Measurements from ENCODE around the gene ZNF202.
"Not testable (repeated sequence)": the region's sequence is repeated elsewhere in the genome, so short reads cannot be mapped to it uniquely, and the experiment has no call there.

Gene ZNF202

DNA sequence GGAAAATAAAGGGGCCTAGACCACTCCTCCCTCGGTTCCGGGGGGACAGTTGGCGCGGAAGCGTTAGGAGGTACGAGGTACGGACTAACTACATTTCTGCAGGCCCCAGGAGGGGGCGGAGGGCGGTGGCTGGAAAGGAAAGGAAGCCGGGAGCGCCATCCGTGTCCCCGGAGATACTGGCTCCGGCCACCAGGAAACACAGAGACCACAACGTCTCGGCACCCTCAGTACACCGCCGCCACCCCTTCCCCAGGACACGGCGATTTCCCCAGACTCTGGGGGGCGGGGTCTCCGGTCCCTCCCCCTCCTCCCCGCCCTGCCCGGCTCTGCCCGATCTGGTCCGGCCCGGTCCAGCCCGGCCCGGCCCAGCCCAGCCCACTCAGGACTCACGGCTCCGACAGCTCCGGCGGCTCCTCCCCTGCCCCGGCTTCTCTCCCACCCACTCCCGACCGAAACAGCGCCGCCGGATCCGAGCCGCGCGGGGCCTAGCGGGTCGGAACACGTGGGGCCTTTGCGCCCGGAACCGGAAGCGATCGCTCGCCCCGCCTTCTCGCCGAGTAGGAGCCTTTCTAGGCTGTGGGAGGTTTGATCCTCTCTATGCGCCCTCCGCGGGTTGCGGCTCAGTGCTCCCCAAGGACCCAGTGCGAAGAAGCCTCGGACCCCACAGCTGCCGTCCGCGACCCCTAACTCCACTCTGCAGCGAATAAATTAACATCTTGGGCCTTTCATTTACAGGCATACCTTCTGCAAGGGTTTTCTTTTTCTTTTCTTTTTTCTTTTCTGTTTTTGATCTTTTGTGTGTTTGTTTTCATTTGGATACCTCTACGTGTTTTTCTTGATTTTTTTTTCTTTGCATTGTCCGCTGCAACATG, at the start of gene ZNF202:
ZNF202 (minus strand) TSS at position 502 of the 872 bp plus-strand sequence. CDS start 10,772 bp downstream, outside the sequence.
- DNase-seq = peak; percentile 44

DNA sequence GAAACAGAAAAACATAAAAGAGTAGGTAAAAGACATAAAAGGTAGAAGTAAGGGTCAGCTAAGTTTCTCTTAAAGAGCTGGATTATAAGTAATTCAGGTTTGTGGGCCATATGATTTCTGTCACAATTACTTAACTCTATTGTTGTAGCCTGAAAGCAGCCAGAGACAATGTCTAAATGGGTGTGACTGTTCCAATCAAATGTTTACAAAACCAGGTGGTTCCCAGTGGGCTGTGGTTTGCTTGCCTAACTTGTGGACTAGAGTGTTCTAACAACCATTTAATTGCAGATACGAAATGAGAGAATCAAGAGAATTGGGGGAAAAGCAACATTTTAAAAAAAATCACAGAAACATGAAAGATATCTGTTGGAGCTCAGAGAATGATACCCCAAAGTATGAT, 42.1 kb upstream of the ZNF202 start:
- DNase-seq = no peak

DNA sequence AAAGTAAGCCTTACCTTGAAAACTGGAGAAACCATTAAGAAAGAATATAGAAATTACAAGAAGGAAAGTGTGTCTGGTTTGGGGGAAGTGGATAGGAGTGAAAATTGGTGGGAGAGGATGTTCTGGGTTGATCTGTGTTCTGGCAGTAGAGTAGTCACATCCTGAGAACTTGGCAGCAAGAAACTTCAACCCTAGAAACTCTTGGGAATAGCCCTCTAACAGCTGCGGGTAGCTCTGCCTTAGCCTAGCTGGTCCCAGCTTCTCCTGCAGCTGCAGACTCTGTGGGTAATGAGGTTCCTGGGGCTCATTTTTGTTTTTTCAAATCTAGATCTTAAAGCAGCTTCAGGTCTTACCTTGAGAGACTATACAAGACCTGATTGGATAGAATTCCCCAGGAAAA, 37.1 kb upstream of the ZNF202 start:
- no peak for DNase-seq

DNA sequence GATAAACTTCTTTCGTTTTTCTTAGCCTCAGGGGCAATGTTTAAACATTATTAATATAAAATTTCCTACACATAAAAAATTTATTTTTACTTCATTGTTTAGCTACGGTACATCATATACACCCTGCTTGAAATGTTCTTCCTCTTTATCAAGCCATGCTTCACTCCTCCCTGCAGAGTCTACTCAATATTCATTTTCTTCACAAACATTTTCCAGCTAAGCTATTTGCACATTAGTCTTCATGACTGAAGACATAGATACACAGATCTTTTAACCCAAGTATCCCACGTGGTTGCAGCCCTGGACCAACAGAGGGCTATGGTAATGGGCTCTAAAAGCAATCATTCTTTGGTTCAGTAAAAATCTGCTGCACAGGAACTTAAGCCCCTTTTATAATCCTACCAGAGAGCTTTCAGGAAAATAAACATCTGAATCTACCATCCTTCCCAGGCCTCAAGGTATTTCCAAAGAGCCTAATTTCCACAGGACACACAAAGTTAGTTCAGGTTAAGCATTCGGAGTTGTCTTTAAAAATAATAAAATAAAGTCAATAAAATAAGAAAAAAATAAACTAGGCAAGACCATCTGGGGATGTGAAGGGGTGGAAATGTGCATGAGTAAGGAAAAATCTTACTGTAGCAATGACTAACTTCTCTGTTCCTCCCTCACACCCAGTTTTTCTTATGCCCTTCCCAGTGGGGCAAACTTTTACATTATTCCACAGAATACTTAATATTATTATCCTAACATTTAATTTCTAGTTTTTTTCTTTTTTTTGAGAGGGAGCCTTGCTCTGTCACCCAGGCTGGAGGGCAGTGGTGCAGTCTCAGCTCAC, 34.5 kb upstream of the ZNF202 start:
- no peak for DNase-seq

DNA sequence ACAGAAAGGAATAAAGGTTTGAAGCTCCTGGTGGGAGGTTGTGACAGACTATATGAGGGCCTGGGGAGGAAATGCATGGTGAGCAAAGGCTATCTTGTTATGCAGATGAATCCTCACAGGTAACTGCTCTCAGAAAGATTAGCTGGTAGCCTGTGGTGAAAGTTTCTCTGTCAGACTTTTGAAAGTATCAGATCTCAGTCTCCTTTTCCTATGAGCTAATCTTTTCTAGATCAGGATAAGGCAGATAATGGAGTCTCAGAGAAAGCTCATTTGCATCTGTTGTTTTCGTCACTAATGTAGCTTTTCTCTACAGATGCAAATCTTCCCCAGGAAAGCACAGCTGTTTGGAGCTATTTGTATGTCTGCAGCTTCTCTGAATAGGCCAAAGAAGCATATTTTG, 33.8 kb upstream of the ZNF202 start:
- no peak for DNase-seq

DNA sequence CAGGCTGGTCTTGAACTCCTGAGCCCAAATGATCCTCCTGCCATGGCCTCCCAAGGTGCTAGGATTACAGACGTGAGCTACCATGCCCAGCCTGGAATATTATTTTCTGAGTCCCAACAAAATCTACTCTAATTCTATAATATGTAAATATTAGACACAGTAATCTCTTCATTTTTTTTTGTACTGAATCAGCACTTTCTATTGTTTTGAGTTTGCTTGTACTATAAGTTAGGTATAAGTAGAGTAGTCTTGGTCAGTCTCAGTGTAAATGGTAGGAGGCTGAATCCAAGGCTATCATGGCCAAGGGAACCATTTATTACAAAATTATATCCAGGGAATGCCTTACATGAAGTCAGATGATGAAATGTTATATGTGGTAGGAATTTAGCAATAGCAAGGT, 32.5 kb upstream of the ZNF202 start:
- no peak for DNase-seq

DNA sequence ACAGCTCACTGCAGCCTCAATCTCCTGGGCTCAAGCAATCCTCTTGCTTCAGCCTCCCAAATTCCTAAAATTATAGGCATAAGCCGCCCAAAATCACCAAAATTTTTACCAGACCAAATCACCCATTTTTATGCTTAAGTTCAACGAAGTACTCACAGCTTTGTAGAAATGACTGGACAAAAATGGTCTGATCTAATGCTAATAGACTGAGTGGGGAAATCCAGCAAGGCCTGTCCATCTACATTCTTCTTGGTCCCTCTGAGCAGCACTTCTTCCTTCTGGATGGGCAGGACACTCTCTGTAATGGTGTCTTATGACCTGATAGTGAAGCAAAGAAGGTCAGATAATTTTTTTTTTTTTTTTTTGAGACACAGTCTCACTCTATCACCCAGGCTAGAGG, 31.6 kb upstream of the ZNF202 start:
- no peak for DNase-seq

DNA sequence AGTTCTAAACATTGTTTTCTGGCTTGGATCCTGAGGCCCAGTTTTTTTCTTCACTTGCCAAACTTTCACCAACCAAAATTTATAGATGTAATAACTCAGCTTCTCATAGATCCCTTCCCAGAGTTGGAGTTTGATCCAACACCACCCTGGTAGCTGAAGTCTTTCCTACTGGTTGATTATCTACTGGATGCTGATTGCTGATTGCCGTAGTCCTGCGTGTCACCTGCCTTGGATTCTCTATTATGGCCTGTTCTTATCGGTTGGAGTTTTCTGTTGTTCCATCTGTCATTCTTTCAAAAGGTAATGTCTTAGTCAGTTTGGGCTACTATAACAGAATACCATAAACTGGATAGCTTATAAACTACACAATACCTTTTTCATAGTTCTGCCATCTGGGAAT, 30.2 kb upstream of the ZNF202 start:
- DNase-seq = no peak

DNA sequence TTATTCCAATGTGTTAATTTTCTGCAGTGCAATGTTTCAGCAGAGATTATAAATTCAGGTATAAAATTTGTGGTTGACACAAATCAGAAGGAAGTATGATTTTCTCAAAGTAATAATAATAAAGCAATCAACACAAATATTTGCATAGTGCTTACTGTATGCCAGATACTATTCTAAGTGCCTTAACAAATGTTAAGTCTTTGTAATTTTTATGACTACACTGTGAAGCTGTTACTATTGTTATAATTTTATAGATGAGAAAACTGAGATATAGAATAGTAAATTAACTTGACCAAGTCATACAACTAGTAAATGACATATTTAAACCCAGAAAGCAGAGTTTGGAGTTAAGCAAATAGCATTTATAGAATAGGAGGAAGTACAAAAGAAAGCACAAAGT, 29.3 kb upstream of the ZNF202 start:
- DNase-seq = no peak

DNA sequence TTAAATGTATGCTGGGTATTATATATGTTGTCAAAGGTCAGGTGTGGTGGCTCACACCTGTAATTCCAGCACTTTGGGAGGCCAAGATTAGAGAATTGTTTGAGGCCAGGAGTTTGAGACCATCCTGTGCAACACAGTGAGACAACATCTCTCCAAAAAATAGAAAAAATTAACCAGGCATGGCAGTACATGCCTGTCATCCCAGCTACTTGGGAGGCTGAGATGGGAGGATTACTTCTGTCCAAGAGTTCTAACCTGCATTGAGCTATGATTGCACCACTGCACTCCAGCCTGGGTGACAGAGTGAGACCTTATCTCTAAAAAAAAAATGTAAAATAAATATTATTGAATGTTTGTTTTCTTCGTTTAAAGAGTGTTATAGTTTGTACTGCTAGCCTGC, 24.1 kb upstream of the ZNF202 start:
- no peak for DNase-seq

DNA sequence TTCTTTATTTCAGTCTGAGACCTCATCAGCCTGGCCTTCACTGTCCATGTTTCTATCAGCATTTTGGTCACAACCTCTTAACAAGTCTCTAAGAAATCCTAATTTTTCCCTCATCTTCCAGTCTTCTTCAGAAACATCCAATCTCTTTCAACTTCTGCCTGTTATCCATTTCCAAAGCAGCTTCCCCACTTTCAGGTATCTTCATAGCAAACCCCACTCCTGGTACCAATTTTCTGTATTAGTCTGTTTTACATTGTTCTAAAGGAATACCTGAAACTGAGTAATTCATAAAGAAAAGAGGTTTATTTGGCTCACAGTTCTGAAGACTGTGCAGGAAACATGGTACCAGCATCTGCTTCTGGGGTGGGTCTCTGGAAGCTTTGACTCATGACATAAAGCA, 21.0 kb upstream of the ZNF202 start:
- no peak for DNase-seq

DNA sequence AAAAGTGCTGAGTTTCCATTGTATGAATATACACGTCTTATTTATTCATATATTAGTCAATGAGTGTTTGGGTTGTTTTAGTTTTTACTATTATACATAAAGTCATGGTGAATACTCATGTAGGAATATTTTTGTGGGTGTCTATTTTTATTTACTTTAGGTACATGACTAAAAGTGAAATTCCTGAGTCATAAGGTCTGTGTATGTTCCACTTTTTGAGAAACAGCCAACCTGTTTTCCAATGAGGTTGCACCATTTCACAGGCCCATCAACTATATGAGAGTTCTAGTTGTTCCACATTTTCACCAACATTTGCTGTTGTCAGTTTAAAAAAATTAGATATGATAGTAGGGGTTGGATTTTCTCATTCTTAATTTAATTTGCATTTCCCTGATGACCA, 19.4 kb upstream of the ZNF202 start:
- DNase-seq = no peak

DNA sequence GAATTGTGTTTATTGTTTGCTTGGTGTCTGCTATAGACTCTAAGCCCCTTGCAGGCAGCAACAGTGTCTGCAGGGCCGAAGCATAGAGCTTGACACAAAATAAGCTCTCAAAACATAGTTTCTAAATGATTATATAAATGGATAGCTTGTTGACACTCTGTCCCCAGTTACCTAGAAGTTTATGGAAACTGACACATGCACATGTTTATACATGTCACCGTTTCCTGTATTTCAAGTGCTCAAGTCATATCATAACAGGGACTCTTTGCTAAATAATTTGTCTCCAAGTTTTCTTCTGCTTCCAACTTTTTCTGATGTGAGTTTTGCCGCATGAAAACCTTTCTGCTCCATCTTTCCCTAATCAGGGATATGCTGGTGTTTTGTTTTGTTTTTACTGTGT, 16.5 kb upstream of the ZNF202 start:
- no peak for DNase-seq

DNA sequence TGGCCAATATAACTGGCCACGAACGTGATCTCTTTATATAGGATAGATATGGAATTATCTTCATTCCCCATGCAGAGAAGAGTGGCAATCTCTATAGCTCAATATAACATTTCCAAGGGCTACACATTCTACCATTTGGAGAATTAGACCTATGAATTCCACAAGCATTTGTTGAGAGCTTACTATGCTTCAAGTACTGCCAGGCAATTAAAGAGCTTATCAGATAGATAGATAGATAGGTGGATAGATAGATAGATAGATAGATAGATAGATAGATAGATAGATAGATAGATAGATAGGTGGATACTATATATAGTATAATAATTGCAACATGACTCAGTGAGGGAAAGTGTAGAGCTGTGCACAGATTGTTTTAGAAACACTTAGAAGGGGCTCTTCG, 14.4 kb upstream of the ZNF202 start:
- no peak for DNase-seq

DNA sequence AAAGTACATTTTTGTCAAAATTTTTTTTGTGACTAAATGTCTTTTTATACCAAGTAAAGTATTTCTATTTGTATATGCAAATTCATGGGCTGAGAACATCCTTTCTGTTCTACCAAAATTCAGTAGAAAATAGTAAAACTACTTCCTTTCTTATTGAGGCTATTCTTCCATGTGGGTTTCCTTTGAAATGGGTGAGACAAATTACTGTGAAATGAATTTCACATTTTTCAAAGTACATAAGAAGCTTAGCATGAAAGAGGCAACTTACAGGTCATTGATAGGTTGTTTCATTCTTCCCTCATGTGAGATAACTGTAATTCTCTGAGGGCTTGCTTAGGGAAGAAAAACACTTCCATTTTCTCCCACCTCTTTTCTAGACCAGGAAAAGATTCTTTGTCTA, 13.9 kb upstream of the ZNF202 start:
- no peak for DNase-seq

DNA sequence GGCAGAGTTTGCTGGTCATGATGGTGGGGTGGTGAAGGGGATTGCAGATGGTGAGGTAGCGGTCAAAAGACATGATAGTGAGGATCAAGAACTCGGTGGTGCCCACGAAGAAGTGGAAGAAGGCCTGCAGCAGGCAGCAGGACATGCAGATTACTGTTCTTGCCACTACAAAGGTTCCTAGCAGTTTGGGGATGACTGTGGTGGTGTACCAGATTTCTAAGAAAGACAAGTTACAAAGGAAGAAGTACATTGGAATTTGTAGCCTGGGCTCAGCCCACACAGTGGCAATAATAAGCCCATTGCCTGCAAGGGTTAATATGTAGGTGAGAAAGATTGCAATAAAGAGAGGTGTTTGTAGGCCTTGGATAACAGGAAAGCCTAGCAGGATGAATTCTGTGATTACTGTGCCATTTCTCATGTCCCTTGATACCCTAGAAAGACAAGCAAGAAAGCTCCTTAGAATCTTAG, 12.7 kb upstream of the ZNF202 start, which contains the start of gene OR6X1:
OR6X1 (minus strand) TSS at position 418 of the 468 bp plus-strand sequence; CDS start at position 418, 0 bp downstream.
- DNase-seq = no peak

DNA sequence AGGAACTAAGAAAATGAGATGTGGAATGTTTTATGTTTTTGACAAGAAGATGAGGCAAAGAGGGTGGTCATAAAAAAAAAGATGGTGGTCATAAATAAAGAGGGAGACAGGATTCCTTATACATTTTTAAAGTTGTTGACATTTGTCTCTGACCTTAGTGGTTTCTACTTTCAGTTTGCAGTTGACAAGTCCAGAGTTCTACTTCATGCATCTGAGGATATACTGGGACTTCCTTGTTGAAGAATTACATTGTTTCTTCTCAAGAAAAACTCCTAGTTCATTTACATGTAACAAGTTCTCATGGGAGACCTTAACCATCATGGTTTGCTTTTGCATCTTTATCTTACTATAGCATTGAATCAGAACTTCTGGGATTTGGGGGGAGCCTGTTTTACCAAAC, 11.7 kb upstream of the ZNF202 start:
- DNase-seq = no peak

DNA sequence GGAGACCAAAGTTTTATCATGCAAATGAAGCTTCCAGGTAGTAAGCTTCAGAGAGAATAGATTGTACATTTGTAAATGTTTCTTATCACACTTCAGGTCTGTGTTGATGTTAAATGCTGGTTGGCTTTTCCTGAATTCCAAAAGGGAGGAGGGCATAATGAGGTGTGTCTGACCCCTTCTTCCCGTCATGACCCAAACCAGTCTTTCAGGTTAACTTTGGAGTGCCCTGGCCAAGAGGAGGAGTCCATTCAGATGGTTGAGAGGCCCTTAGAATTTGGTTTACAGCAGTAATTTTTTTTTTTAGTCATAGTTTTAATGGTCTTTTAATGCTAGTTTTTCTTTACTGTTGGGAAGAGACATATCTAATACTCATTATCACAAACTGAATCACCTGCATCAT, 10.3 kb upstream of the ZNF202 start:
- no peak for DNase-seq

DNA sequence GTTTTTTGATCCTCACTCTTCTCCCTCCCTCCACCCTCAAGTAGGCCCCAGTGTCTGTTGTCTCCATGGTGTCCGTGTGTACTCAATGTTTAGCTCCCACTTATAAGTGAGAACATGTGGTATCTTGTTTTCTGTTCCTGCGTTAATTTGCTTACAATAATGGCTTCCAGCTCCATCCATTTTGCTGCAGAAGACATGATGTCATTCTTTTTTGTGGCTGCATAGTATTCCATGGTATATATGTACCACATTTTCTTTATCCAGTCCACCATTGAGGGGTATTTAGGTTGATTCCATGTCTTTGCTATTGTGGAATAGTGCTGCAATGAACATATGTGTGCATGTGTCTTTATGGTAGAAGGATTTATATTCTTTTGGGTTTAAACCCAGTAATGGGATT, 6.9 kb upstream of the ZNF202 start:
- DNase-seq = not testable (repeated sequence)

DNA sequence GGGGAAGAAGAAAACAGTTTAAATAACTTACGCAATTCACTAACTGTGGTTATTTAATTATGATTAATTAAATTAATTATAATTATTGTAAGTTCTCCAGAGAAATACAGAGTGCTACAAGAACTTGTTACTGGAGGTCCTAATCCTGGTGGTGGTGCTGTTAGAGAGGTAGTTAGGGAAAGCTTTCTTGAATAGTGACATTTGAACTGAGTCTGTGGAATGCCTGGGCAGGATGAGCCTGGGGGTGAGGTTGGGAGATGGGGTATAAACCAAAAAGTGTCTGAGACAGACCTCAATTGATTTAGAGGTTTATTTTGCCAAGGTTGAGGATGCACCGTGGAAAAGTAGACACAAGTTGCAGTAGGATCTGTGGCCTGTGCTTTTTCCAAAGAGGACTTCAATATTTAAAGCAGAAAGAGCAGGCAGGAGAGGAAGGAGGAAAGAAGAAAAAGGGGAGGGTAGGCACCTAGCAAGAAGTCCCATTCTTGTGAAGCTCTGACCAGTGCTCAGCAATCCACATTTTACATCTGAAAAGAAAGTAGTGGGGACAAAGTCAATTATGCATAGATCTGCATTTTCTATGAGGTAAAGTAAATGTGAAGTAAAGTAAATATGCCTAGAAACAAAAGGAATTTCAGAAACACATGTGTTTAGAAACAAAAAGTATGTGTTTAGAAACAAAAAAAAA, 4.4 kb upstream of the ZNF202 start:
- DNase-seq = no peak

DNA sequence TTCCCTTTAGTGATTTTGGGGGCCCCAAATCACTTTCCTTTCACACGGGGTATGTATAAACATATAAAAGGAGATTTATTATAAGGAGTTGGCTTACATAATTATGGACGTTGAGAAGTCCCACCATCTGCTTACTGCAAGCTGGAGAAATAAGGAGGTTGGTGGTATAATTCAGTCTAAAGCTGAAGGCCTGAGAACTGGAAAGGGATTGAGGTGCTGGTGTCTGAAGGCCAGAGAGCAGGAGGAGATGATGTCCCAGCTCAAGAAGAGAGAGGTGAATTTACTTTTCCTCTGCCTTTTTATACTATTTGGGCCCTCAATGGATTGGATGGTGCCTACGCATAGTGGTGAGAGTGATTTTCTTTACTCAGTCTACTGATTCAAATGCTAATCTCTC, 1.3 kb upstream of the ZNF202 start:
- DNase-seq = peak; percentile 3

DNA sequence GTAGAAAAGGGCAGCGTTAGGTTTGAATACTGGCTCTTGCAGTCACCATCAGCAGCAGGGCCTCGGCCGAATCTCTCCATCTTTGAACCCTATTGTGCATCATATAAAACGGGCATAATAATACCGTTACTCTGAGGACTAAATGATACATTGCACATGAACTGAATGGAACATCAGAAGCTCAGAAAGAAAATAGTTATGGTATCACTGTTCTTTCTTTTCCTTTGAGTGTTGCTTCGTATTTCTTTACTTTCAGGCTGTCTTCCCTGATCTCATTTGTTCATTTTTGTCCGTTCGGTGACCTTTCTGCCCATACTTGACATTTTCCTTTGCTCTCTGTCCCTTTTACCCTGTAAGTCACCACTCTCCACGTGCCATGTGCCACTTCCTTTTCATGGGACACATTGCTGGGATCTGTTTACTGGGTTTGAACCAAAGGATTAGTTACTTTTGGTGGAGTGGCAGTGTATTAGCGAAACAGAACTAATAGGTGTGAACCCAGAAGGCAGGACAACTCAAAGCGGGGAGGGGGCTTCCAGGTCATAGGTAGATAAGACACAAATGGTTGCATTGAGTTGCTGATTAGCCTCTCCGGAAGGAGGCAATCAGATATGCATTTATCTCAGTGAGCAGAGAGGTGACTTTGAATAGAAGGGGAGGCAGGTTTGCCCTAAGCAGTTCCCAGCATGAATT, 717 bp upstream of the ZNF202 start:
- DNase-seq = no peak

DNA sequence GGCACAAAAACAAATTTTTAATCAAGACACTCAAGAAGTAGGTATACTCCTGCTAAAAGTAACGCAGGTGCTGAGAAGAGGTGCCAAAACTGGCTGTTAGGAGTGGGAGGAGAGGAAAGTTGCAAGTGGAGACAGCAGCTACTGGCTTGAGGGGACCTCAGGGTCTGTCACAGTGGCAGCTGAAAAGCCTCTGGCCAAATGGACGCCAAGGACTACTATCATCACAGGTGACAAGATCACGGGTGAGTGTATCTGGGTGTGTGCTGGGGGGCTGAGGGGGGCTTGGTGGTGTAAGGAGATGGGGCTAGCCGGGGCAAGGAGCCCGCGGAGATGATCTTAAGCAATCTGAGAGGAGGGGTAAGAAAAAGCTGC, 687 bp downstream of the ZNF202 start:
- no peak for DNase-seq
